HCT116 (cell line): ENCODE data around the gene SBSN.

Source experiments
- CTCF ChIP-seq, 3 experiments: fragments of 200-600 bp in 1 of 3; sonication (generic) in 1 of 3; IDR thresholded peaks in 2 of 3; conservative IDR thresholded peaks in 1 of 3; 2 replicates each; pipeline ENCODE4 v1.5.1; 2012 to 2017; ENCODE audit warnings: low read depth in 2 of 3, low read length in 2 of 3, antibody characterized with exemption in 1 of 3, borderline replicate concordance in 1 of 3, control low read depth in 1 of 3, mild to moderate bottlenecking in 1 of 3, mixed read lengths in 1 of 3, mixed run types in 1 of 3, moderate library complexity in 1 of 3; ENCODE audit not compliant: insufficient read depth in 1 of 3
- EGR1 ChIP-seq: IDR thresholded peaks from 2 replicates; pipeline ENCODE4 v1.6.1; 2012; ENCODE audit warnings: low read depth
- ELF1 ChIP-seq: IDR thresholded peaks from 2 replicates; pipeline ENCODE4 v1.6.1; 2012; ENCODE audit warnings: low read depth, borderline replicate concordance
- EZH2 ChIP-seq: fragments of 200-600 bp; sonication (generic); IDR thresholded peaks from 2 replicates; pipeline ENCODE4 v1.6.1; 2017; ENCODE audit warnings: antibody characterized with exemption, mixed run types
- EZH2phosphoT487 ChIP-seq: fragments of 200-600 bp; IDR thresholded peaks from 2 replicates; pipeline ENCODE4 v1.6.1; 2018; ENCODE audit warnings: antibody characterized with exemption, borderline replicate concordance
- FOSL1 ChIP-seq: IDR thresholded peaks from 2 replicates; pipeline ENCODE4 v1.6.1; 2012; ENCODE audit warnings: low read depth
- MAX ChIP-seq: IDR thresholded peaks from 2 replicates; pipeline ENCODE4 v1.6.1; 2012
- POLR2A ChIP-seq: IDR thresholded peaks from 2 replicates; pipeline ENCODE4 v1.7.0; 2011; ENCODE audit warnings: borderline replicate concordance; ENCODE audit not compliant: insufficient read depth, insufficient read length; ENCODE audit errors: extremely low read depth
- POLR2AphosphoS5 ChIP-seq: IDR thresholded peaks from 2 replicates; pipeline ENCODE4 v1.6.1; 2011; ENCODE audit warnings: mild to moderate bottlenecking, low read depth, low read length, moderate library complexity
- REST ChIP-seq: IDR thresholded peaks from 2 replicates; pipeline ENCODE4 v1.6.1; 2012; ENCODE audit warnings: low read depth
- SIN3A ChIP-seq: IDR thresholded peaks from 2 replicates; pipeline ENCODE4 v1.6.1; 2012; ENCODE audit warnings: low read depth
- YY1 ChIP-seq: IDR thresholded peaks from 2 replicates; pipeline ENCODE4 v1.6.1; 2011; ENCODE audit warnings: low read length, low read depth, moderate library complexity, mild to moderate bottlenecking; ENCODE audit not compliant: insufficient replicate concordance; ENCODE audit errors: extremely low read depth
- ZBTB33 ChIP-seq: IDR thresholded peaks from 2 replicates; pipeline ENCODE4 v1.6.1; 2011; ENCODE audit warnings: mild to moderate bottlenecking, low read length, moderate library complexity; ENCODE audit not compliant: insufficient replicate concordance; ENCODE audit errors: extremely low read depth
- ZFX ChIP-seq: fragments of 450-650 bp; IDR thresholded peaks from 2 replicates; pipeline ENCODE4 v1.6.1; 2017

- TF ChIP-seq CTCF (IDR thresholded peaks at IDR 0.05 in 2 of 3, conservative IDR thresholded peaks at IDR 0.05 in 1 of 3; ENCODE audit: borderline replicate concordance in 1 of 3, insufficient read depth in 1 of 3, low read depth in 2 of 3, low read length in 2 of 3) (no peak), EZH2 (no peak), EGR1 (no peak), EZH2phosphoT487 (no peak), YY1 (no peak), POLR2A (no peak), POLR2AphosphoS5 (no peak), REST (no peak), ELF1 (no peak), MAX (no peak), SIN3A (no peak), FOSL1 (no peak), ZBTB33 (no peak), ZFX (no peak)
These were observed 31.7 kb upstream of the SBSN start for GRCh38 chr19:35559781-35560180.
